K562 (cell line): Measurements from ENCODE around the gene LXN. TPM values are rescaled to one million over a fixed set of nuclear protein-coding genes. Genes with fewer than 3 reads are reported as not detected.

Experiments
- MTF1 ChIP-seq: fragments of 250-450 bp; sonication (Bioruptor Pico); IDR thresholded peaks from 2 replicates; pipeline ENCODE4 v1.9.0; 2021; ENCODE audit warnings: moderate library complexity, mild to moderate bottlenecking, inconsistent platforms, borderline replicate concordance
- TRIM24 ChIP-seq, 2 experiments: fragments of 450-650 bp; IDR thresholded peaks; 2 replicates each; pipeline ENCODE4 v1.6.1; 2016
- ZFP36 ChIP-seq: fragments of 150-350 bp; IDR thresholded peaks from 2 replicates; pipeline ENCODE4 v1.6.1; 2018; ENCODE audit warnings: low read length, low read depth; ENCODE audit not compliant: partially characterized antibody
- ZNF639 ChIP-seq, 2 experiments: fragments of 200-800 bp in 1 of 2; sonication (Bioruptor generic) in 1 of 2; sonication (generic) in 1 of 2; formaldehyde crosslinking in 1 of 2; IDR thresholded peaks in 1 of 2; conservative IDR thresholded peaks in 1 of 2; 2 replicates each; pipeline versions ENCODE4 v1.5.0 to v1.6.1; 2016 to 2020; ENCODE audit warnings: missing compliant biosample characterization in 1 of 2, missing genetic modification characterization in 1 of 2, missing genetic modification reagents in 1 of 2
- polyA plus RNA-seq, 8 experiments: library from polyadenylated mRNA; depleted of rRNA in 4 of 8; stranded (reverse) in 5 of 8; unstranded in 3 of 8; fragments of >200 nt; fragmentation: Nextera tagmentation in 2 of 8; fragmentation: Illumina TruSeq in 1 of 8; extraction: Ambion mirVana in 2 of 8; extraction: Trizol in 1 of 8; gene quantifications; 2 replicates each; pipeline versions ENCODE4 v1.2.1 to v1.2.3, GENCODE V29; 2011 to 2014; ENCODE audit warnings: inconsistent platforms in 1 of 8, missing spikeins in 1 of 8
- small RNA-seq: library from RNA; depleted of rRNA; stranded (forward); fragments of <200 nt; gene quantifications from one replicate; pipeline ENCODE3, GENCODE V24; 2014
- total RNA-seq, 7 experiments: library from RNA; depleted of rRNA in 6 of 7; stranded (reverse); fragments of >200 nt in 6 of 7; fragmentation: Illumina TruSeq in 2 of 7; extraction: Trizol in 2 of 7; gene quantifications; 2 replicates each; pipeline versions ENCODE4 v1.2.1 to v1.2.3, GENCODE V29; 2011 to 2021; ENCODE audit warnings: low replicate concordance in 1 of 7

Gene LXN
- total and polyA plus RNA-seq, 9 of the 15 experiments (the other 6 are each of a cell fraction or from before 2014, with no cell fraction given), result 0.08 to 0.13 TPM; not detected in 7

- TF ChIP-seq ZNF639 (CRISPR knock-in tag; conservative IDR thresholded peaks at IDR 0.05 in 1 of 2, IDR thresholded peaks at IDR 0.05 in 1 of 2) (no peak), TRIM24 (IDR thresholded peaks at IDR 0.05) (no peak), ZFP36 (peak; percentile 67), MTF1 (CRISPR knock-in tag) (no peak)
These were observed 54.2 kb downstream of the LXN start (continued) for GRCh38 chr3:158617982-158618875.

Small RNAs within 50 kb of the gene (small RNA-seq; reads per million reads assigned to genes)
- not detected for gene AC025033.1
- gene AC080013.6, result not detected

Other genes starting within 250 kb of the LXN start
- 15.2 and 20.4 TPM in 2 replicates for gene MLF1, start 101.5 kb downstream of the LXN start, total RNA-seq (2014; rRNA removed)
- 42.9 and 45.2 TPM in 2 replicates for gene MLF1, start 101.5 kb downstream of the LXN start, total RNA-seq (2014; rRNA removed; fragmentation: Illumina TruSeq; extraction: Trizol)
- gene MLF1, start 101.5 kb downstream of the LXN start, total RNA-seq (2015; rRNA removed; fragmentation: Illumina TruSeq; extraction: Trizol), result 23.4 and 24.6 TPM in 2 replicates
- 27.1 and 32.2 TPM in 2 replicates for gene MLF1, start 101.5 kb downstream of the LXN start, total RNA-seq (2021)
- gene MLF1, start 101.5 kb downstream of the LXN start, polyA plus RNA-seq (2011; rRNA removed), result 22.9 and 26.0 TPM in 2 replicates
- 28.9 and 34.6 TPM in 2 replicates for gene MLF1, start 101.5 kb downstream of the LXN start, polyA plus RNA-seq (2014; fragmentation: Illumina TruSeq; extraction: Trizol)
- gene MLF1, start 101.5 kb downstream of the LXN start, polyA plus RNA-seq (2014; fragmentation: Nextera tagmentation; extraction: Ambion mirVana), result 10 to 100 TPM; 63.5 to 71.0 TPM
- gene MLF1, start 101.5 kb downstream of the LXN start, polyA plus RNA-seq (2014; rRNA removed), result 23.1 and 25.4 TPM in 2 replicates
- 70.0 and 81.6 TPM in 2 replicates for gene GFM1, start 28.1 kb downstream of the LXN start, total RNA-seq (2014; rRNA removed)
- 85.2 and 92.0 TPM in 2 replicates for gene GFM1, start 28.1 kb downstream of the LXN start, total RNA-seq (2014; rRNA removed; fragmentation: Illumina TruSeq; extraction: Trizol)
- gene GFM1, start 28.1 kb downstream of the LXN start, total RNA-seq (2015; rRNA removed; fragmentation: Illumina TruSeq; extraction: Trizol), result 75.1 and 78.3 TPM in 2 replicates
- 79.0 and 86.7 TPM in 2 replicates for gene GFM1, start 28.1 kb downstream of the LXN start, total RNA-seq (2021)
- 33.1 and 54.9 TPM in 2 replicates for gene GFM1, start 28.1 kb downstream of the LXN start, polyA plus RNA-seq (2011; rRNA removed)
- 64.8 and 68.5 TPM in 2 replicates for gene GFM1, start 28.1 kb downstream of the LXN start, polyA plus RNA-seq (2014; fragmentation: Illumina TruSeq; extraction: Trizol)
- gene GFM1, start 28.1 kb downstream of the LXN start, polyA plus RNA-seq (2014; fragmentation: Nextera tagmentation; extraction: Ambion mirVana), result 10 to 100 TPM; 38.9 to 49.9 TPM
- gene GFM1, start 28.1 kb downstream of the LXN start, polyA plus RNA-seq (2014; rRNA removed), result 52.8 and 68.7 TPM in 2 replicates
- gene RARRES1, start 59.8 kb upstream of the LXN start, total RNA-seq (2014; rRNA removed), result not detected in 2 replicates
- not detected in 2 replicates for gene RARRES1, start 59.8 kb upstream of the LXN start, total RNA-seq (2014; rRNA removed; fragmentation: Illumina TruSeq; extraction: Trizol)
- gene RARRES1, start 59.8 kb upstream of the LXN start, total RNA-seq (2015; rRNA removed; fragmentation: Illumina TruSeq; extraction: Trizol), result not detected in 2 replicates
- not detected in 2 replicates for gene RARRES1, start 59.8 kb upstream of the LXN start, total RNA-seq (2021)
- not detected in 2 replicates for gene RARRES1, start 59.8 kb upstream of the LXN start, polyA plus RNA-seq (2011; rRNA removed)
- gene RARRES1, start 59.8 kb upstream of the LXN start, polyA plus RNA-seq (2014; fragmentation: Illumina TruSeq; extraction: Trizol), result not detected in 2 replicates
- not detected for gene RARRES1, start 59.8 kb upstream of the LXN start, polyA plus RNA-seq (2014; fragmentation: Nextera tagmentation; extraction: Ambion mirVana)
- gene RARRES1, start 59.8 kb upstream of the LXN start, polyA plus RNA-seq (2014; rRNA removed), result not detected in 2 replicates
- 25.6 and 26.4 TPM in 2 replicates for gene MFSD1, start 129.4 kb upstream of the LXN start, total RNA-seq (2014; rRNA removed)
- 40.3 and 47.2 TPM in 2 replicates for gene MFSD1, start 129.4 kb upstream of the LXN start, total RNA-seq (2014; rRNA removed; fragmentation: Illumina TruSeq; extraction: Trizol)
- gene MFSD1, start 129.4 kb upstream of the LXN start, total RNA-seq (2015; rRNA removed; fragmentation: Illumina TruSeq; extraction: Trizol), result 39.0 and 43.9 TPM in 2 replicates
- gene MFSD1, start 129.4 kb upstream of the LXN start, total RNA-seq (2021), result 28.6 and 31.2 TPM in 2 replicates
- 35.5 and 49.5 TPM in 2 replicates for gene MFSD1, start 129.4 kb upstream of the LXN start, polyA plus RNA-seq (2011; rRNA removed)
- 27.5 and 28.4 TPM in 2 replicates for gene MFSD1, start 129.4 kb upstream of the LXN start, polyA plus RNA-seq (2014; fragmentation: Illumina TruSeq; extraction: Trizol)
- gene MFSD1, start 129.4 kb upstream of the LXN start, polyA plus RNA-seq (2014; fragmentation: Nextera tagmentation; extraction: Ambion mirVana), result 10 to 100 TPM in 1 of 2 experiments, 1 to 10 TPM in 1; 8.7 to 11.4 TPM
- gene MFSD1, start 129.4 kb upstream of the LXN start, polyA plus RNA-seq (2014; rRNA removed), result 31.3 and 33.4 TPM in 2 replicates